ENCODE measurements around the gene RAC3.
A peak's percentile ranks its signal among the peaks of the same experiment; 100 is the strongest.

Gene RAC3

GRCh38 chr17:81987161-81987770 lies 44.2 kb upstream of the RAC3 start:
- H3K27ac ChIP-seq = no peak overlapping the region
- peaks cover 67% of the 10 kb centered on the region for H3K36me3 ChIP-seq
- no peaks in the 10 kb centered on the region for H3K9me3 ChIP-seq (ENCODE audit: severe bottlenecking)
- no peak for TF ChIP-seq CTCF (IDR thresholded peaks at IDR 0.05; ENCODE audit: low read depth, low read length)
- no peak overlapping the region for H3K4me3 ChIP-seq (ENCODE audit: low read depth, low read length)
- DNase-seq = peak; percentile 10
- no peaks in the 10 kb centered on the region for H3K27me3 ChIP-seq (ENCODE audit: insufficient read depth, low read depth, severe bottlenecking)

- H3K4me3 ChIP-seq (ENCODE audit: low read depth, low read length) = no peak overlapping the region
- no peaks in the 10 kb centered on the region for H3K9me3 ChIP-seq (ENCODE audit: severe bottlenecking)
- no peak overlapping the region for H3K27ac ChIP-seq
- peak; percentile 5 for DNase-seq
- TF ChIP-seq CTCF (IDR thresholded peaks at IDR 0.05; ENCODE audit: low read depth, low read length) = no peak
- H3K36me3 ChIP-seq = peaks cover 64% of the 10 kb centered on the region
- no peaks in the 10 kb centered on the region for H3K27me3 ChIP-seq (ENCODE audit: insufficient read depth, low read depth, severe bottlenecking)
Measured at GRCh38 chr17:81990836-81991683, 40.4 kb upstream of the RAC3 start.

- no peak overlapping the region for H3K4me3 ChIP-seq (ENCODE audit: low read depth, low read length)
- peak; percentile 10 for DNase-seq
- H3K27ac ChIP-seq = no peak overlapping the region
- TF ChIP-seq CTCF (IDR thresholded peaks at IDR 0.05; ENCODE audit: low read depth, low read length) = no peak
- H3K9me3 ChIP-seq (ENCODE audit: severe bottlenecking) = no peaks in the 10 kb centered on the region
- H3K36me3 ChIP-seq = peaks cover 63% of the 10 kb centered on the region
- no peaks in the 10 kb centered on the region for H3K27me3 ChIP-seq (ENCODE audit: insufficient read depth, low read depth, severe bottlenecking)
Measured at GRCh38 chr17:81991684-81992305, 39.7 kb upstream of the RAC3 start.

GRCh38 chr17:81992306-81993102 lies 39.0 kb upstream of the RAC3 start:
- peak; percentile 11 for DNase-seq
- no peak overlapping the region for H3K4me3 ChIP-seq (ENCODE audit: low read depth, low read length)
- H3K27ac ChIP-seq = peak overlapping the region; percentile 10; the same call in 1 of the 2 replicates

More at GRCh38 chr17:81992306-81993102, 39.0 kb upstream of the RAC3 start:
- Histone ChIP-seq H3K36me3 (peaks cover 62% of the 10 kb centered on the region), H3K9me3 (ENCODE audit: severe bottlenecking) (no peaks in the 10 kb centered on the region), H3K27me3 (ENCODE audit: insufficient read depth, low read depth, severe bottlenecking) (no peaks in the 10 kb centered on the region)
- no peak for TF ChIP-seq CTCF (IDR thresholded peaks at IDR 0.05; ENCODE audit: low read depth, low read length)

Measured in WERI-Rb-1 (cell line).